ENCODE data around the gene CD226.

DNA sequence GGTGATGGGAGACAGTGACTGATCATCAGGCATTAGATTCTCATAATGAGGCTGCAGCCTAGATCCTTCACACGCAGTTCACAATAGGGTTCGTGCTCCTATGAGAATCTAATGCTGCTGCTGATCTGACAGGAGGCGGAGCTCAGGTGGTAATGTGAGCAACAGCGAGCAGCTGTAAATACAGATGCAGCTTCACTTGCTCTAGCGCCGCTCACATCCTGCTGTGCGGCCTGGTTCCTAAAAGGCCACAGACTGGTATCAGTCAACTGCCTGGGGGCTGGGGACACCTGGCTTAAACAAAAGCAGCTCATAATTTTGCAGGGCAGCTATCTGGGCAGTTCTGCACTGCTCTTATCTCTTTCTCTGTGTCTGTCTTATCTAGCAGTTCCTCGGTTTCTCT, 20.4 kb upstream of the CD226 start:
- TF ChIP-seq CTCF (IDR thresholded peaks at IDR 0.05) = no peak
- TF ChIP-seq POLR2A (IDR thresholded peaks at IDR 0.05) = no peak
- TF ChIP-seq EP300 (IDR thresholded peaks at IDR 0.05) = no peak
